ENCODE data around the gene CEP112. TPM values are rescaled to one million over a fixed set of nuclear protein-coding genes. Genes with fewer than 3 reads are reported as not detected.
"Not testable (repeated sequence)": the region's sequence is repeated elsewhere in the genome, so short reads cannot be mapped to it uniquely, and the experiment has no call there.

Gene CEP112
- polyA plus RNA-seq, 3 donors = 11.8 to 16.4 (median 13.8) TPM

GRCh38 chr17:65876985-65877384 lies 314.9 kb downstream of the CEP112 start:
- DNase-seq (ENCODE audit: extremely low read depth in 1 of 11, low read depth in 9 of 11, low spot score in 4 of 11) = no peak

- DNase-seq (ENCODE audit: extremely low read depth in 1 of 11, low read depth in 9 of 11, low spot score in 4 of 11) = no peak
Observed at GRCh38 chr17:65868881-65869280, 323.1 kb downstream of the CEP112 start.

- DNase-seq (ENCODE audit: extremely low read depth in 1 of 11, low read depth in 9 of 11, low spot score in 4 of 11) = no peak
Observed at GRCh38 chr17:65867014-65867413, 324.9 kb downstream of the CEP112 start.

- no peak for DNase-seq (ENCODE audit: extremely low read depth in 1 of 11, low read depth in 9 of 11, low spot score in 4 of 11)
Observed at GRCh38 chr17:65865715-65866425, 326.1 kb downstream of the CEP112 start.

DNA sequence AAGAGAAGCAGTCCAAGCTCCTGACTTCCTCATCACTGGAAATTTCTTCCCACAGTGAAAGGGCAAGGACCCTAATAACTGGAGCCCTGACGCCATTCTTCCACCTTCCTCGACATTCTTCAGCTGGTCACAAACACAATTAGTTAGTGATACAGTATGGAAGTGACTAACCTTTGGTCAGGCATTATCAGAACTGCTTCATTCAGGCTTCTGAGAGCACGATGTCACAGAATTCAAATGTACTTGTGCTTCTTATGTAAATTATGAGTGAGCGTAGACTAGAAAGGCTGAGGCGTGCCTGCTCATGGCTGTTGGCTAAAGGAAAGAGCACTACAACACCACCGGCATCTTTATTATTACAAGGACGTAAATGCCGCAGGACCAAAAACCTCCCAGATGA lies 327.5 kb downstream of the CEP112 start:
- DNase-seq (ENCODE audit: extremely low read depth in 1 of 11, low read depth in 9 of 11, low spot score in 4 of 11) = no peak

DNA sequence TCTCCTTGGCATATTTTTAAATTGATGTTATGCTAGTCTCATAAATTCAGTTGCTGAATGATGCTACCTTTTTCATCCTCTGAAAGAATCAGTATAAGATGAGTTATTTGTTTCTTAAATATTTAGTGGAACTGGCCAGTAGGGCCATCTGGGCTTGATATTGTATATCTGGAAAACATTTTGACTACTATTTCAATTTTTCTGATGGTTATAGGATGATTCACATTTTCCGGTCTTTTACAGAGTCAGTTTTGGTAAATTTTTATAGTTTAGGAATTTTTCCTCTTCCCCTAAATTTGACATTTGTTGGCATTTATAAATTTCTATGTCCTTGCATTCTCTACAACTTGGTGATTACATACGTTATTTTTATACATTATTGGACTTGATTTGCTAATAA lies 334.2 kb downstream of the CEP112 start:
- no peak for DNase-seq (ENCODE audit: extremely low read depth in 1 of 11, low read depth in 9 of 11, low spot score in 4 of 11)

DNA sequence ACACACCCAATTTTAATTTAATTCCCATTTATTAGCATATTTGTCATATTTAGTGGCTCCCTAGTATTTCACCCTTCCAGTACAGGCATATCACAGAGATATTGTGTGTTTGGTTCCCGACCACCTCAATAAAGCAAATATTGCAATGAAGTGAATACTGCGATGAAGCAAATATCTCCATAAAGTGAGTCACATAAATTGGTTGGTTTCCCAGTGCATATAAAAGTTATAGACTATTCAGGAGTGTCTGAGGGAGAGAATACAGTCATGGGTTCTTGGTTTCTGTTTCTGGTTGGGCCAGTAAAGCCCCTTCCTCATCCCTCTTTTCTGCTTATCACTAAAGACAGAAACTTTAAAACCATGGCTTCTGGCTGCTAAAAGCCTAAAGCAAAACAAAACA lies 335.1 kb downstream of the CEP112 start:
- no peak for DNase-seq (ENCODE audit: extremely low read depth in 1 of 11, low read depth in 9 of 11, low spot score in 4 of 11)

DNA sequence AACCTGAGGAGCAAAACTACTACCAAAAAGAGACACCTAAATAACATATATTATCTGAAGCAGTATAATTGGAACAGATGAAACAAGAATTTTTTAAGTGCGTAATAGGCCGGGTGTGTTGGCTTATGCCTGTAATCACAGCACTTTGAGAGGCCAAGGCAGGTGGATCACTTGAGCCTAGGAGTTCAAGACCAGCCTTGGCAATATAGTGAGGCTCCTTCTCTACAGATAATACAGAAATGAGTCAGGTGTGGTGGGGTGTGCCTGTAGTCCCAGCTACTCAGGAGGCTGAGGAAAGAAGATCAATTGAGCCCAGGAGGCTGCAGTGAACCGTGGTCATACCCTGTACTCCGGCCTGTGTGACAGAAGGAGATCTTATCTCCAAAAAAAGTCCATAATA lies 336.3 kb downstream of the CEP112 start:
- DNase-seq (ENCODE audit: extremely low read depth in 1 of 11, low read depth in 9 of 11, low spot score in 4 of 11) = no peak

- DNase-seq (ENCODE audit: extremely low read depth in 1 of 11, low read depth in 9 of 11, low spot score in 4 of 11) = no peak
Observed at GRCh38 chr17:65855245-65855644, 336.7 kb downstream of the CEP112 start.

- no peak for DNase-seq (ENCODE audit: extremely low read depth in 1 of 11, low read depth in 9 of 11, low spot score in 4 of 11)
Observed at GRCh38 chr17:65853816-65854215, 338.1 kb downstream of the CEP112 start.

- DNase-seq (ENCODE audit: extremely low read depth in 1 of 11, low read depth in 9 of 11, low spot score in 4 of 11) = no peak
Observed at GRCh38 chr17:65852911-65853310, 339.0 kb downstream of the CEP112 start.

DNA sequence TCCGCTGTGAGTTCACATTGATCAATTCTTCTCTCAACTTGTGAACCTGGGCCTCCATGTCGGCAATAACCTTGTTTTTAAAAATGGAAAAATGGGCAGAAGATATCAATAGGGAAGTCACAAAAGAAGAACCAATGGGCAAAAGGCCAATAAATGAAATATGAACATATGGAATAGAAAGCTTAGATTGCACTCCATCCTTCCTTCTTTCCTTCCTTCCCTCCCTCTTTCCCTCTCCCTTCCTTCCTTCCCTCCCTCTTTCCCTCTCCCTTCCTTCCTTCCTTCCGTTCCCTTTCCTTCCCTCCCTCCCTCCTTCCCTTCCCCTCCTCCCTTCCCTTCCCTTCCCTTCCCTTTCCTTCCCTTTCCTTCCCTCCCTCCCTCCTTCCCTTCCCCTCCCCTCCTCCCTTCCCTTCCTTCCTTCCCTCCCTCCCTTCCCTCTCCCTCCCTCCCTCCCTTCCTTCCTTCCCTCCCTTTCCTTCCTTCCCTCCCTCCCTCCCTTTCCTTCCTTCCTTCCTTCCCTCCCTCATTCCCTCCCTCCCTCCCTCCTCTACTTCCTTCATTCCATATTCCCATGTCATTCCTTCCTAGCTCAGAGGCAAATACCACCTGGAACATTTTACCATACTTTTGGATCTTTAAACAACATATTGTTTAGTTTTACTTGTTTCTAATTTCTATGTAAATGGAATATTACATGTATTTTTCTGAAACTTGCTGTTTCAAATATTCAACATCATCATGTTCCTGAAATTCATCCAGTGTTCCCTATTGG lies 339.8 kb downstream of the CEP112 start:
- DNase-seq (ENCODE audit: extremely low read depth in 1 of 11, low read depth in 9 of 11, low spot score in 4 of 11) = no peak

DNA sequence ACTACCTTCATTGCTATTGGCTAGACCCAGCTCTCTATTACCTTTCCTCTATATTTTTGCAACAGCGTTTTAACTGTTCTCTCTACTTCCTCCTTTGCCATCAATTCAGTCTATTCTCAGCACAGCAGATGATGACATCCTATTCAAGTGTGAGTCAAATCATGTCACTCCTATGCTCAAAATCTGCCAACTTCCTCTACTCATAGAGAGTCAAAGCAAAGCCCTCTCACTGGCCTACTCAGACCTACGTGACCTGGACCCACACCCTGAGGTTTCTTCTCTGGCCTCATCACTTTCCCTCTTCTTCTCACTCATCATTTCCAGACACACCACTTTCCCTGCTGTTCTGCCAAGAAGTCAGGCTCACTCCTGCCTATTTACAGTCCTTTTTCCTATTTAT lies 341.4 kb downstream of the CEP112 start:
- no peak for DNase-seq (ENCODE audit: extremely low read depth in 1 of 11, low read depth in 9 of 11, low spot score in 4 of 11)

DNA sequence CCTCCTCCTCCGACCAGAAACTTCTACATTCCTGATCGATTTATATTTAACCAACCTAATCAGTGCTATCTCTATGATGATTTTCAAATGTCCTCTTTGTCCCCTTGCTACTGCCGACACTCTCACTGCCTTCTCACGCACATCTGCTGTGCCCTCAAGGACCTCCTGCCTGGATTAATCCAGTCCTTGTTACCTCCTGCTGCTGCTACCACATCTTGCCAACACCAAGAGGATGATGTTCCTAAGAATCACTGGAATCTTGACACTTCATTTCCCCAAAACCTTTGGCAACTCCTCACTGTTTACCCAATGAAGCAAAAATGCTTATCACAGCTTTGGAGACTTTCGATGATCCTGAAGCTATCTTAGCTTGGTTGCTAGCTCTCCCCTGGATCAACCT lies 343.2 kb downstream of the CEP112 start:
- no peak for DNase-seq (ENCODE audit: extremely low read depth in 1 of 11, low read depth in 9 of 11, low spot score in 4 of 11)

DNA sequence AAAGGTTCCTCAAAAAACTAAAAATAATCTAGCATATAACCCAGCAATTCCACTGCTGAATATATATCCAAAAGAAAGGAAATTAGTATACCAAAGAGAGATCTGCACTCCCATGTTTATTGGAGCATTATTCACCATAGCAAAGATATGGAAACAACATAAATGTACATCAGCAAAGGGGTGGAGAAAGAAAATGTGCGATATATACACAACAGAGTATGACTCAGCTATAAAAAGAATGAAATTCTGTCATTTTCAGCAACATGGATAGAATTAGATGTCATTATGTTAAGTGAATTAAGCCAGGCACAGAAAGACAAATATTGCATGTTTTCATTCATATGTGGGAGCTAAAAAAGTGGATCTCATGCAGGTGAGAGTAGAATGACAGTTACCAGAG lies 350.8 kb downstream of the CEP112 start:
- DNase-seq (ENCODE audit: extremely low read depth in 1 of 11, low read depth in 9 of 11, low spot score in 4 of 11) = no peak

GRCh38 chr17:65837232-65837631 lies 354.7 kb downstream of the CEP112 start:
- not testable (repeated sequence) for DNase-seq (ENCODE audit: extremely low read depth in 1 of 11, low read depth in 9 of 11, low spot score in 4 of 11)

GRCh38 chr17:65833214-65833613 lies 358.7 kb downstream of the CEP112 start:
- DNase-seq (ENCODE audit: extremely low read depth in 1 of 11, low read depth in 9 of 11, low spot score in 4 of 11) = no peak

DNA sequence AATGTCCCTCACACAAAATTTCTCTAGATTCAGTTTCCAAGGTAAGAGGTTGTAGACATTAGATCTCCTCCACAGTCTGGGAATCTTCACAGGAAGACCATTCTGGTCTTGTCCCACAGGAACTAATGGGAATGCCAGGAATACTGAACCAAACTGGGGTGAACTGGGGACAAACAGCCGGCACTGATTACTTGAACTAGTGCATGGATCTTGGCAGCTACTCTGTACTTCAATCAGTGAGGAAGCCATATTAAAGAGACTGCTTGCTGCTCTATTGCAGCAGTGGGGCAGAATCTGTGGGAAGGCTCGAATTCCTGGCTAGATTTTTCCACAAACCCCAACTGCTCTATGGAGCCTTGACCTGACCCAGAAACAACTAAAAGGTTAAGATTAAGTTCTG lies 361.6 kb downstream of the CEP112 start:
- DNase-seq (ENCODE audit: extremely low read depth in 1 of 11, low read depth in 9 of 11, low spot score in 4 of 11) = no peak

- DNase-seq (ENCODE audit: extremely low read depth in 1 of 11, low read depth in 9 of 11, low spot score in 4 of 11) = not testable (repeated sequence)
Observed at GRCh38 chr17:65826577-65826976, 365.4 kb downstream of the CEP112 start.

GRCh38 chr17:65824901-65825300 lies 367.0 kb downstream of the CEP112 start:
- DNase-seq (ENCODE audit: extremely low read depth in 1 of 11, low read depth in 9 of 11, low spot score in 4 of 11) = no peak

DNA sequence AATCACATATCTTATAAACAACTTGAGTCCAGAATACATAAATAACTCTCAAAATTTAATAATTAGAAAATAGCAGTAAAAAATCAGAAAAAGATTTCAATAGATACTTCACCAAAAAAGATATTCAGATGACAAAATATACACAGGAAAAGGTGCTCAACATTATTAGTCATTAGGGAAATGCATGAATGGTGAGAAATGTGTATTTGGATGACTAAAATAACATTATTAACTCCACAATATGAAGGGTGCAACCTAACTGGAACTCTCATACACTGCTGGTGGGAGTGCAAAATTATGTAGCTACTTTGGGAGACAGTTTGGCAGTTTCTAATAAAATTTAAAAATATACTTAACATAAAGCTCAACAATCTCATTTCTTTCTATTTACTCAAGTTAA lies 368.2 kb downstream of the CEP112 start:
- DNase-seq (ENCODE audit: extremely low read depth in 1 of 11, low read depth in 9 of 11, low spot score in 4 of 11) = no peak

All from renal cortex interstitium (tissue), 11 donors.